H7 (cell line): ENCODE data around the gene NEU4. TPM values are rescaled to one million over a fixed set of nuclear protein-coding genes. Genes with fewer than 3 reads are reported as not detected.

Source experiments
- DNase-seq: peaks from one replicate; pipeline ENCODE4 v3.0.0; 2012
- H3K27me3 ChIP-seq: 2 replicates; pipeline ENCODE4 v1.6.0; 2011; ENCODE audit warnings: mild to moderate bottlenecking, low read length; ENCODE audit not compliant: control insufficient read depth, insufficient read depth
- H3K36me3 ChIP-seq: replicated peaks from 2 replicates; pipeline ENCODE4 v1.5.1; 2011; ENCODE audit warnings: low read length; ENCODE audit not compliant: control insufficient read depth, insufficient read depth
- H3K4me3 ChIP-seq: 2 replicates; pipeline ENCODE4 v1.5.1; 2011; ENCODE audit warnings: low read depth, mild to moderate bottlenecking, control low read depth, low read length, moderate library complexity; ENCODE audit not compliant: insufficient read depth
- total RNA-seq: library from RNA; depleted of rRNA; stranded (reverse); fragments of >200 nt; shearing (Covaris generic); gene quantifications from 2 replicates; pipeline ENCODE4 v1.2.3, GENCODE V29; 2014

NEU4 gene
- total RNA-seq, 1 experiment from 2014 or later = not detected

- DNase-seq = peak; percentile 53
- Histone ChIP-seq H3K4me3 (no peak overlapping the region), H3K27me3 (peaks cover 13% of the 10 kb centered on the region), H3K36me3 (no peaks in the 10 kb centered on the region)
Observed at GRCh38 chr2:241842067-241842415, 33.0 kb downstream of the NEU4 start.

DNA sequence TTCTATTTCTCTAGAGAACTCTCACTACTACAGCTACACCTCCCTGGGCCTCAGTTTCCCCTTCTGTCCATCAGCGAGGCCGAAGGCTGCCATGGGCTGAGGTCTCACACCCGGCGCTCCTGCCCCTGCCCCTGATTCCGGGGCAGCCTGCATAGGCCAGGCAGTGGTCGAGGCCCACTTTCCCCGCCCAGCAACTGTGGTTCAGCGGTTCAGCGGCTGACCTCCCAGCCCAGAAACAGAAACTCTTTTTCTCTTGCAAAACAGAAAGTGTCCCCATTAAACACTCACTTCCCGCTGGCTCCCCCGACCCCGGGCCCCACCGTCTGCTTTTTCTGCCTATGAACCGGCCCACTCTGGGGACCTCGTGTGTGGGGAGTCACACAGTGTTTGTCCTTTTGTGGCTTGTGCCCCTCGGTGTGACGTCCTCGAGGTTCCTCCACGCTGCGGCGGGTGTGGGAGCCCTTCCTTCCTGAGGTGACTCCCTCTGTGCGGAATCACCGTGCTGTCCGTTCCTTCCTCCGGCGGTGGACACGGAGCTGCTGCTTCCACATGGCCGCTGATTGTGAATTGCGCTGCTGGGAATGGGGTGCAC lies 33.7 kb downstream of the NEU4 start:
- no peaks in the 10 kb centered on the region for H3K36me3 ChIP-seq
- H3K27me3 ChIP-seq = peaks cover 13% of the 10 kb centered on the region
- DNase-seq = peak; percentile 76
- H3K4me3 ChIP-seq = no peak overlapping the region

- H3K4me3 ChIP-seq = peak overlapping the region; percentile 3; the same call in 1 of the 2 replicates
- peak; percentile 76 for DNase-seq
- no peaks in the 10 kb centered on the region for H3K36me3 ChIP-seq
- H3K27me3 ChIP-seq = peaks cover 13% of the 10 kb centered on the region
Observed at GRCh38 chr2:241843321-241844065, 34.5 kb downstream of the NEU4 start.

DNA sequence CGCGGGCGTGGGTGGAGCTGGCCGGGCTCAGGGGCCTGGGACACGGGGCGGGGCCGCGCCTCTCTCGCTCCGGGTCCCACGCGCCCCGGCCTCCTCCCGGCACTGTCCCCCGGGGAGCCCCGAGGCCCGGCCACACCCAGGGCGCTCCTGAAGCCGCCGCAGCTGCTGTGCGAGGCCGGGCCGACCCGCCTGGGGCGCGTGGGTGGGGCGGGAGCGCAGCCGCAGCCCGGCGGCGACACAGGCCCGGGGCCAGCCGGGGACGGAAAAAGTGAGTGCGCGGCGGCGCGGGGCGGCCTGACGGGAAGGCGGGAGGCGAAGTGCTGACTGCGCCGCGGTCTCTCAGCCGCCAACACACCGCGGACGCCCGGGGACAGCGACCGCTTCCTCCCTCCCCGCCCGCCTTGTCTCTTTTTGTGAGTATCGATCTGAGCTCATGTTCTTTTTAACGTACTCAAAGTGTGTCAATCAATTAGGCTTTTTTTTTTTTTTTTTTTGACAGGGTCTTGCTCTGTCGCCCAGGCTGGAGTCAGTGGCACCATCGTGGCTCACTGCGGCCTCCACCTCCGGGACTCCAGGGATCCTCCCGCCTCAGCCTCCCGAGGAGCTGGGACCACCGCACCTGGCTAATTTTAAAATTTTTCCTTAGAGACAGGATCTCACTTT lies 35.2 kb downstream of the NEU4 start:
- Histone ChIP-seq H3K27me3 (peaks cover 13% of the 10 kb centered on the region), H3K36me3 (no peaks in the 10 kb centered on the region), H3K4me3 (peak overlapping the region; percentile 29)
- DNase-seq = peak; percentile 92

DNA sequence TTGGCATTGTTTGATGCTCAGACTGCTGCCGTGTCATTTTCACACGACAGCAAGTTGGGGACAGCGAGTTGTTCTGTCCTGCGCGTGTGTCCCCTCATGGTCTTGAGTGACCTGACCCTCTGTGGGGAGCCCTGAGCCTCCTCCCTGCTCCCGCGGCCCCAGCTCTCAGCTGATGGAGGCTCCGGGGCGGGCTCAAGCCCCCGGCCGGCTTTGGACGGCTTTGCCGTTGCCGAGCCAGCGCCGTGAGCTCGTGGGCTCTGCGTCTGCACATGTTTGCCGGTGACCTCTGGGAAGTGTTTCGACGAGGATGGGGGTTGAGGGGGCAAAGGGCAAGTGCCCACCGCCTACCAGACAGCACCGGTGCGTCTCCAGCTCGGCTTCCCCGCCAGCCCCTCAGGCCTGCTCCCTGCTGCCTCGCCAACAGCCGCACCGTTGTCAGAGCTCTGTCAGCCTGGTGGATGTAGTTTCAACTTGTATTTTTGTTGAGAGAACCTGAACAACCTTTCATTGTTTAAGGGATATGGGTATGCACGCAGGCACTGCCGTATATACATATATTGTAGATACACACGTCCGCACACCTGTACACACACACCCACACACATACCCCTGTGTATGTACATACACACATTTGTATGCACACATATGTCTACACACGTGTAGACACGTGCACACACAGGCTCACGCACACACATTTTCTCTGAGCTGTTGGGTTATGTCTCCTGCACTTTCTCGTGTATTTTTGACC lies 36.0 kb downstream of the NEU4 start:
- H3K4me3 ChIP-seq = no peak overlapping the region
- H3K36me3 ChIP-seq = no peaks in the 10 kb centered on the region
- H3K27me3 ChIP-seq = peaks cover 13% of the 10 kb centered on the region
- peak; percentile 61 for DNase-seq

- H3K27me3 ChIP-seq = peaks cover 13% of the 10 kb centered on the region
- H3K4me3 ChIP-seq = no peak overlapping the region
- no peaks in the 10 kb centered on the region for H3K36me3 ChIP-seq
- DNase-seq = no peak
Observed at GRCh38 chr2:241846406-241846805, 37.4 kb downstream of the NEU4 start.

GRCh38 chr2:241848761-241849615 lies 40.0 kb downstream of the NEU4 start:
- DNase-seq = peak; percentile 61
- peaks cover 7% of the 10 kb centered on the region for H3K27me3 ChIP-seq
- no peaks in the 10 kb centered on the region for H3K36me3 ChIP-seq
- no peak overlapping the region for H3K4me3 ChIP-seq

DNA sequence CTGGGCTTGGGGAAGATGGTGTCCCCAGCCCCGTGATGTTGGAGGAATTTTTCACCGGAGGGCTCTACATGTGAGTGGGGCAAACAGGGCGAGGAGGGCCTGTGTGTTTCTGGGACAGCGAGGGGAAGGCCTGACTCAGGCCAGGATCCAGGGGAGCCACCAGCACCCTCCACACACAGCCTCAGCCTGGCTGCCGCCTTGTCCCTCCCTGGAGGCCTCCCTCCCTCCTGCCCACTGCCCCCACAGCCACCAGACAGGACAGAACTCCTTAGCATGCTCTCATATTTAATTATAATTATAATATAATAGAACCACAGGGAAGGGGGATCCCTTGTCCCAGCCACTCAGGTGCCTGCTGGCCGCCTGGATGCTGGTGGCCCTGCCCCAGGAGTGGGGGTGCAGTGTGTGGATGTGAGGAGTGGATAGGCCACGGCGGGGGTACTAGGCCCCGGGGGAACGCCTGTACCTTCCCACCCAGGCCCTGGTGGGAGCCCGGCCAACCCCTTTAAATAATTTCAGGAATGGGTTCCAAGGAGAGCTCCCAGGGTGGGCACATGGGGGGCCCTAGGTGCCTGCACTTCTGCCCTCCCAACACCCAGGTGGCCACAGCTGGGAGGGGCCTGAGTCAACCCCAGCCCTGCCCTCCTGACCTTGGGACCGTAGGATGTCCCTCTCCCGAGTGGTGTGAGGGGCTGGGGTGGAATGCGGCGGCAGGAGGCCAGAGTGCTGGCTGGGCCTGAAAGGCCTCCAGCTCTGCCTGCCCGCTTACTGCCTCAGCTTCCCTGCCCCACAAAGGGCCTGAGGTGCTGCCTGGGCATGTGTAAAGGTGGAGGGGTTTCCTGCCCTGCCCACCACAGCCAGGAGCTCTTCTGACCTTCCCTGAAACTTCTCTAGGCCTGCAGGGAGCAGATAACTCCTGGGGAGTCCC lies 40.9 kb downstream of the NEU4 start:
- DNase-seq = peak; percentile 76
- H3K4me3 ChIP-seq = no peak overlapping the region
- no peaks in the 10 kb centered on the region for H3K36me3 ChIP-seq
- H3K27me3 ChIP-seq = peaks cover 2% of the 10 kb centered on the region

DNA sequence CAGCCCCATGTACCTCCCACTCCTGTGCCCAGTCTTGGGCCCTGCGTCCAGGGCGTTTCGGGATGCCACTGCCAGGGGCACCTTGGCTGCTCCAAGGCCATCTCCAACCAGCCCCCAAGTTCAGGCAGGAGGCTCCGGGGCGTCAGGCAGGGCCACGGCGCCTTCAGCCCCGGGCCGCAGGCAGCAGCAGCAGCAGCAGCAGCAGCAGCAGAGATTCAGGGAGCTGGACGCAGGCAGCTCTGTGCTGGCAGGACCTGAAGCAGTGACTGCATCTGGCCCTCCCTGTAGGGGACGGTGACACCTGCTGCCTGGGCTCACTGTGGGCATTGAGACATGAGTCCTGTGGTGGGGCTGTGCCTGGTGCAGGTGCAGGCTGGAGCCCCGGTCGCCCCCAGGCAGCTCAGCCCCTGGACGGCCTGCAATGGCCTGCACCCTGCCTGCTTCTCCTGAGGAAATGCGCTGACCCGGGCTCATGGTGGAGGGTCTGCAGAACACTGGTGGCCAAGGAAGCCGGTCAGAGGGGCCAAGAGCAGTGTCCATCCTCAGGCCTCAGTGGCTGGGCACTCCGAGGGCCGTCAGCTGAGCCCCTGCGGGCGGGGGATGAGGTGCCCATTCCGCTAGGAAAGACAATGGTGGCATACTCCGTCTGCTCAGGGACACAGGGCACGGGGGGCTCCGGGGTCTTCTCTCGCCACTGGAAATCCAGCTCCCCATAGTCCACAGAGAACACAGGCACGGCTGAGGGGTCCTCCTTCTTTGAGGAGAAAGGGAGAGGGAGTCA lies 41.7 kb downstream of the NEU4 start:
- DNase-seq = peak; percentile 61
- H3K4me3 ChIP-seq = no peak overlapping the region
- no peaks in the 10 kb centered on the region for H3K27me3 ChIP-seq
- no peaks in the 10 kb centered on the region for H3K36me3 ChIP-seq

- Histone ChIP-seq H3K36me3 (no peaks in the 10 kb centered on the region), H3K27me3 (no peaks in the 10 kb centered on the region), H3K4me3 (no peak overlapping the region)
- DNase-seq = peak; percentile 61
Observed at GRCh38 chr2:241851325-241852115, 42.5 kb downstream of the NEU4 start.

DNA sequence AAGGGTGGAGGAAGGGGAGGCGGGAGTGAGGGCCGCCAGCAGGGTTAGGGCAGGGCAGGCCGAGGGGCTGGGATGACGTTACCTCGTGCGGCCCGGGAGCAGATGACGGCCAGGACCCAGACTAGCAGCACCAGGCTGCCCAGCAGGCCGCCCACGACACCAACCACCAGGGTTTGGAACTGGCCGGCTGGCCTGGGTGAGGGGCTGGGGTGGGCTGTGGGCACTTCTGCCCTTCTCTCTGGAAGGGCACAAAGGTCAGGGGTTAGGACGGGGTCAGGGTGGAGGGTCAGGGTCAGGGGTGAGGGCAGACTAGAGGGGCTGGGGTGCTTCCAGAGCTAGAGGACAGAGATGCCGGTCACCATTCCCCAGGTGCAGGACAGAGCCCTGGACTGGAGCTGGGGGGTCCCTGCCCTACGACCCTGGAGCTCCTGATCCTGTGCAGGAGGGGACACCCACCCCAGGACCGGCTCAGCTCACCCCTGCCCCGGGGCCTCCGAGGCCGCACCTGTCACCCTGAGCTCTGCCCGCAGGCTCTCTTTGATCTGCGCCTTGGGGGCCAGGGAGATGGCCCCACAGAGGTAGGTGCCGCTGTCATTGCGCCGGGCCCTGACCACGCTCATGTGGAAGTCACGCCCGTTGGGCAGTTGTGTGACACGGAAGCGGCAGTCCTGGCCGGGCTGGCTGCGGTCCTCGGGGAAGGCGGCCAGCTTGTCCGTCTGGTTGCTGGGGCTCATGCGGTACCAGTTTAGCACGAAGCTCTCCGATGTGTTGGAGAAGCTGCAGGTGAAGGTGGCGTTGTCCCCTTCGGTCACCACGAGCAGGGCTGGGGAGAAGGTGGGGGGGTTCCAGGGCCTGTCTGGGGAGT lies 43.4 kb downstream of the NEU4 start:
- H3K27me3 ChIP-seq = no peaks in the 10 kb centered on the region
- no peak overlapping the region for H3K4me3 ChIP-seq
- peak; percentile 60 for DNase-seq
- H3K36me3 ChIP-seq = no peaks in the 10 kb centered on the region
